Measurements from ENCODE around the gene PTH1R. TPM values are rescaled to one million over a fixed set of nuclear protein-coding genes. Genes with fewer than 3 reads are reported as not detected.

Gene PTH1R
- total and polyA plus RNA-seq, 3 donors from 2014 or later = 8.4 to 11.3 (median 10.2) TPM

- intact Hi-C loops (cut with DNase I; ENCODE audit: low total_unique reads) = no loop called here
- Histone ChIP-seq H3K36me3 (ENCODE audit: low read depth, missing control alignments) (no peaks in the 10 kb centered on the region), H3K4me3 (no peak overlapping the region), H3K27me3 (no peaks in the 10 kb centered on the region), H3K27ac (no peak overlapping the region), H3K9me3 (no peaks in the 10 kb centered on the region), H3K4me1 (no peaks in the 10 kb centered on the region)
- peak; percentile 9 for DNase-seq
- TF ChIP-seq POLR2A (IDR thresholded peaks at IDR 0.05) = no peak
- TF ChIP-seq CTCF (IDR thresholded peaks at IDR 0.05) = no peak
- 93 to 95% methylated on average over 9 of the region's 9 CpGs for WGBS, 2 donors
Measured at GRCh38 chr3:46852334-46852720, 25.2 kb upstream of the PTH1R start.

GRCh38 chr3:46852839-46853355 lies 24.6 kb upstream of the PTH1R start:
- 91% methylated on average over 2 of the region's 2 CpGs; no CpG with 5 or more reads in 1 of the 2 donors for WGBS, 2 donors
- Histone ChIP-seq H3K9me3 (no peaks in the 10 kb centered on the region), H3K27me3 (no peaks in the 10 kb centered on the region), H3K36me3 (ENCODE audit: low read depth, missing control alignments) (no peaks in the 10 kb centered on the region), H3K4me1 (no peaks in the 10 kb centered on the region), H3K4me3 (no peak overlapping the region), H3K27ac (no peak overlapping the region)
- peak; percentile 5 for DNase-seq
- TF ChIP-seq POLR2A (IDR thresholded peaks at IDR 0.05) = no peak
- TF ChIP-seq CTCF (IDR thresholded peaks at IDR 0.05) = no peak
- intact Hi-C loops (cut with DNase I; ENCODE audit: low total_unique reads) = no loop called here

- Histone ChIP-seq H3K27ac (no peak overlapping the region), H3K36me3 (ENCODE audit: low read depth, missing control alignments) (no peaks in the 10 kb centered on the region), H3K9me3 (no peaks in the 10 kb centered on the region), H3K4me1 (no peaks in the 10 kb centered on the region), H3K4me3 (no peak overlapping the region), H3K27me3 (no peaks in the 10 kb centered on the region)
- DNase-seq = peak; percentile 11
- WGBS, 2 donors = 81 to 84% methylated on average over 9 to 15 of the region's 15 CpGs
- TF ChIP-seq POLR2A (IDR thresholded peaks at IDR 0.05) (no peak), CTCF (IDR thresholded peaks at IDR 0.05) (no peak)
- intact Hi-C loops (cut with DNase I; ENCODE audit: low total_unique reads) = no loop called here
Measured at GRCh38 chr3:46853441-46854415, 23.8 kb upstream of the PTH1R start.

GRCh38 chr3:46854555-46854991 lies 22.9 kb upstream of the PTH1R start:
- Histone ChIP-seq H3K4me1 (no peaks in the 10 kb centered on the region), H3K9me3 (no peaks in the 10 kb centered on the region), H3K4me3 (no peak overlapping the region), H3K27ac (no peak overlapping the region), H3K36me3 (ENCODE audit: low read depth, missing control alignments) (no peaks in the 10 kb centered on the region), H3K27me3 (no peaks in the 10 kb centered on the region)
- intact Hi-C loops (cut with DNase I; ENCODE audit: low total_unique reads) = no loop called here
- TF ChIP-seq POLR2A (IDR thresholded peaks at IDR 0.05) (no peak), CTCF (IDR thresholded peaks at IDR 0.05) (no peak)
- WGBS, 2 donors = 82 to 83% methylated on average over 5 of the region's 5 CpGs
- peak; percentile 9 for DNase-seq

Measured in testis (tissue), 3 donors.